HEK293 (cell line): ENCODE measurements around the gene THAP4.

Experiments used
- CTCF ChIP-seq: fragments of 450-650 bp; formaldehyde crosslinking; IDR thresholded peaks from 2 replicates; pipeline ENCODE4 v1.5.1; 2016; ENCODE audit warnings: missing biosample characterization, missing genetic modification characterization
- GLIS2 ChIP-seq: fragments of 450-650 bp; formaldehyde crosslinking; IDR thresholded peaks from 2 replicates; pipeline ENCODE4 v1.5.1; 2016; ENCODE audit warnings: missing biosample characterization, missing genetic modification characterization
- HOXC10 ChIP-seq: sonication (generic); formaldehyde crosslinking; IDR thresholded peaks from 2 replicates; pipeline ENCODE4 v1.8.1; 2023; ENCODE audit warnings: mild to moderate bottlenecking, missing genetic modification reagents
- SETDB1 ChIP-seq: IDR thresholded peaks from one replicate; pipeline ENCODE4 v1.6.1; 2017; ENCODE audit warnings: mild to moderate bottlenecking, low read length, moderate library complexity, mixed read lengths; ENCODE audit not compliant: insufficient read length
- ZNF133 ChIP-seq: fragments of 450-650 bp; formaldehyde crosslinking; IDR thresholded peaks from 2 replicates; pipeline ENCODE4 v1.5.1; 2016; ENCODE audit warnings: missing biosample characterization, missing genetic modification characterization
- ZNF140 ChIP-seq: fragments of 450-650 bp; formaldehyde crosslinking; IDR thresholded peaks from 2 replicates; pipeline ENCODE4 v1.5.1; 2016; ENCODE audit warnings: missing biosample characterization, missing genetic modification characterization
- ZNF155 ChIP-seq: fragments of 450-650 bp; formaldehyde crosslinking; IDR thresholded peaks from 2 replicates; pipeline ENCODE4 v1.5.1; 2016; ENCODE audit warnings: missing biosample characterization, missing genetic modification characterization
- ZNF292 ChIP-seq: fragments of 450-650 bp; formaldehyde crosslinking; IDR thresholded peaks from 2 replicates; pipeline ENCODE4 v1.5.1; 2016; ENCODE audit warnings: low read depth, missing biosample characterization, missing genetic modification characterization, borderline replicate concordance
- ZNF362 ChIP-seq: fragments of 450-650 bp; formaldehyde crosslinking; IDR thresholded peaks from 2 replicates; pipeline ENCODE4 v1.5.1; 2016; ENCODE audit warnings: missing biosample characterization, missing genetic modification characterization
- ZNF513 ChIP-seq: fragments of 450-650 bp; IDR thresholded peaks from 2 replicates; pipeline ENCODE4 v1.5.1; 2018; ENCODE audit warnings: missing biosample characterization, missing genetic modification characterization
- ZSCAN5A ChIP-seq: fragments of 450-650 bp; formaldehyde crosslinking; IDR thresholded peaks from 2 replicates; pipeline ENCODE4 v1.5.1; 2016; ENCODE audit warnings: missing biosample characterization, missing genetic modification characterization
- ZXDB ChIP-seq: fragments of 450-650 bp; formaldehyde crosslinking; IDR thresholded peaks from 2 replicates; pipeline ENCODE4 v1.5.1; 2016; ENCODE audit warnings: missing biosample characterization, missing genetic modification characterization

- TF ChIP-seq HOXC10 (no peak), ZNF140 (tag by site-specific recombination) (no peak), GLIS2 (tag by site-specific recombination) (no peak), SETDB1 (no peak), ZXDB (tag by site-specific recombination) (no peak), ZNF362 (tag by site-specific recombination) (no peak), CTCF (no peak), ZNF292 (no peak), ZNF133 (tag by site-specific recombination) (no peak), ZNF155 (tag by site-specific recombination) (no peak), ZNF513 (tag by site-specific recombination) (no peak), ZSCAN5A (tag by site-specific recombination) (no peak)
These were observed 18.6 kb downstream of the THAP4 start for GRCh38 chr2:241618296-241618805.
